NCI-H2196 (cell line): ENCODE data around the gene MOK.
"Not testable (repeated sequence)": the region's sequence is repeated elsewhere in the genome, so short reads cannot be mapped to it uniquely, and the experiment has no call there.

ENCODE experiments used
- DNase-seq: peaks from one replicate; lab custom pipeline; 2025; ENCODE audit not compliant: unreplicated experiment; lab: John Stamatoyannopoulos, UW

Gene MOK

DNA sequence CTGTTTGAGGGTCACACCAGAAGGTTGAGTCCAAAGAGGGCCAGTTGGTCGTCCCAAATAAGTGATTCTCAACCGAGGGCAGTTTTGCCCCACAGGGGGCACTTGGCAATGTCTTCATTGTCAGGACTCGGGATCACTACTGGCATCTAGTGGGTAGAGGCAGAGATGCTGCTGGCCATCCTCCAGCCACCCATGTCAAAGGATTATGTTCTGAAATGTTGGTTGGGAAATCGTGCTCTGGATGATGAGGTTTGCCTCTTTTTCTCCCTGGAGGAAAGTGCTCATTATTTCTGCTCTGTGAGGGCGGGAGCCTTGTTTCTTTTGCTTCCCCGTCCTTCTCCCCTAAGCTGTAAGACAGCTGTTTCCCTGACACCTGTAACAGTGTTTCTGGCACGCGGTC lies 18.1 kb upstream of the MOK start:
- peak; percentile 41 for DNase-seq

DNA sequence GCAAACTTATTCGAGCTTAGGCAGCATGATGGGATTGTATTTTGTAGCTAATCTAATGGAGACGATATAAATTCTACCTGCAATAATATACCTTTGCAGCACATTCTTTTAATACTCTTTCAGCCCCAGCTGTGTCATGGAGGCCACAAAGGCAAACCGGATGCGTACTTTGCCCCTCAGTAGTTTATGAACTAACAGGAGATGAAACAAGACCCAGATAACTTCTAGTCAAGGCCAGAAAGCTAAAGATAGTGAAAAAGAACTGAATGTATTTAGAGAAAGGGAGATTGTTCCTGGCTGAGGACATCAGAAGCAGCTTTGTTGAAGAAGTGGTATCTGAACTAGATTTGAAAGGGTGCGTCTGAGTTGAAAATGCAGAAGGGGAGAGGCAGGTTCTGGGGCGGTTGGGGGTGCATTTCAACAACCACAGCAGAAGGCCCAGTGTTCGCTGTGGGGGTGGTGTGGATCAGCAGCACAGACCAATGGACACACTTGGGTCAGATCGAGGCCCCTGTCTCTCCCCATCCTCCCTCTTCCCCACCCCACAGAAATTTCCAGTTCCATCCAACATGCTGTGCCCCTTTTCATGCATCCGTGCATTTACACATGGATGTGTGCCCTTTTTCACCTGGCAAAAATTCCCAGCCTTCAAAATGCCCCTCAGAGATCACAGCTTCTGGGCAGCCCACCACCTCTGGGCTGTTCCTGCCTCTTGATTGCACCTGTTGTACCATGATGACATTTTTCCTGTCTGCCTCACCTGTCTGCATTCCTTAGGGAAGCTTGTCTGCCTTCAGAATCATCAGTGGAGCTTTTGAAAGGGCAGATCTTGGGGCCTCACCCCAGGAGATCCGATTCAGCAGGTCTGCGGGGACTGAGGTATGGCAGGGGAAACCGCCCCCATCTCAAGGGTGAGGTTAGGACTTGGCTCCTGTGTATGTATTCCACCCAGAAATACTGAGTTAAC lies 16.8 kb upstream of the MOK start:
- DNase-seq = no peak

DNA sequence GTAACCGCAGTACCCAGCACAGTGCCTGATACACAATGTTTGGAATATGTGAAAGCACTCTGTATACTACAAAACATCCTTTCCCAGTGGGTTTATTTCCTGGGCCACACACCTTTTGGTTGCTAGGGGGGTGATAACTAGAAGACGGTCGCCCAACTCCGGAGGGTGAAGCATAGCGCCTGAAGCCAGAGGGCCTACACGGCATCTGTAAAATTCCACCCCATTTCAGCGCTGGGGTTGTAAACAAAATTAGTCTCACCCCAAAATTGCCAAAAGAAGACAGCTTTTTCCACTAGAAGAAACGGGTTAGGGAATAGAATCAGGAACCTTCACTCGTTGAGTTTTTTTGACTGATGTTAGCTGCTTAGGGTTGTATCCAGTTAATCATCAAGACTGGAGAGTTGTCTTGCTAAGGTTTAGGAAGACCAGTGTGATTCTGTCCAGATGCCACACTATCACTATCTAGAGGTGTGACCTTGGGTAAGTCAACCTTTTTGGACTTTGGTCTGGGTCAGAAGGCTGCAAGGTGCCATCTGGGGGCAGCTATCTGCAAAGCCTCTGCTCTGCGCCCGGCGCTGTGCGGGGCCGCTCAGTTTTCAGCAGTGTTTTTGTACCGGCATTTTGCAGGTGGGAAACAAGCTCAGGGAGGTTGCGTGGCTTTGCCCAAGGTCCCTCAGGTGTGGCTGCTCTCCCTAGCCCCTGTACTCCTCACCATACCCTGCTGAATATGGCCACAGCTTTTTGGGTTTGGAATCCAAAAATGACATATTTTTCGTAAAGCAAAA lies 15.9 kb upstream of the MOK start:
- DNase-seq = no peak

DNA sequence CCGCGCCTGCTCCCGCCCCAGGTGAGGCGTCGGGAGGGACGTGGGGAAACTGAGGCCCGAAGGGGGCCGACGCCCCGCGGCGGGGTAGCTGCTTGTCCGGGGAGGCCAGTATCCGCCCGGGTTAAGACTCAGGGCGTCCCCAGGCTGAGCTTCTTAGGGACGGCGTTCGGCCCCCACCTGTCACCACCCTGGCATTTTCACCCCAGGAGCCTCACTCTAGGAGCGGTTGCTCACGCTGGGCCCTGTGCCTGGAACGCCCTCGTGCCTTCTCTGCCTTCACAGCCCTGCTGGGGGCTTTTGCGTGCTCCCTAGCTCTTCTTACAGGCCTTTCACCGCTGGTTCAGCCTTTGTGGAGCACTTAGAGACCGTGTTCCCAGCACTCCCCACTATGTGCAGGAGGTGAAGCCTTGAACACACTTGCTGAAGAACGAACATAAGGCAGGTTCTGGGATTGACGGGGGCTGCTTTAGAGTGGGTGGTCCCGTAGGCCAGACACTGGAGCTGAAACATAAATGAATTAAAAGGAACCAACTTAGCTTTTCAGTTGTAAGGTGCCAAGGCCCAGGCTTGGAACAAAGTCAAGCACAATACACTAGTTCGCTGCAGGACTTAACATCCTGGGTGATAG lies 15.2 kb upstream of the MOK start:
- DNase-seq = no peak

DNA sequence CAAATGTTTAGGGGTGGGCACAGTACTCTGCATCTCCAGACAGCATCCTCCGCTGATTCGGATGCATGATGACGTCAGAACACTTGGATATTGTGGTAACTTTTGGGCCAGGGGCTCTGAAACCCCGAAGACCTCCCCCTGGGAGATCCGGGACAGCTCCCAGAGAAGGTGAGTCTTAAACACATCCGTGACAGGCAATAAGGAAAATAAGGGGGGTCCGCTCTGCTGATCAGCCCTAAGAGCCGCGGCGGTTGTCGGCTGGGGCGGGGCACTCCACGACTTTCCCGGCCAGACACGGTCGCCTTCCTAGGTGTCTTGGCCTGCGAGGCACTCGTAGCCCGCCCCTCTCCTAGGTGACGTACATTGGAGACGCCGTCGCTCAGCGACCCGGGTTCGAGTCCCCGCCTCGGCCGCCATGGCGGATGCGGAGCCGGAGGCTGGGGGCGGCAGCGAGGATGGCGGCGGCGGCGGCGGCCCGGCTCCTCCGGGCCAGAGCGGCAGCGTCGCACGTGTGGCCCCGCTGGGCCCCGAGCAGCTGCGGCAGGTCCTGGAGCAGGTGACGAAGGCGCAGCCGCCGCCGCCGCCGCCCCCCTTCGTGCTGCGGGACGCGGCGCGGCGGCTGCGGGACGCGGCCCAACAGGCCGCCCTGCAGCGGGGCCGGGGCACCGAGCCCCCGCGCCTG lies 14.5 kb upstream of the MOK start, which contains the start of gene ZNF839:
ZNF839 (plus strand) TSS at position 396 of the 682 bp plus-strand sequence; CDS start at position 416, 20 bp downstream.
- DNase-seq = peak; percentile 66

DNA sequence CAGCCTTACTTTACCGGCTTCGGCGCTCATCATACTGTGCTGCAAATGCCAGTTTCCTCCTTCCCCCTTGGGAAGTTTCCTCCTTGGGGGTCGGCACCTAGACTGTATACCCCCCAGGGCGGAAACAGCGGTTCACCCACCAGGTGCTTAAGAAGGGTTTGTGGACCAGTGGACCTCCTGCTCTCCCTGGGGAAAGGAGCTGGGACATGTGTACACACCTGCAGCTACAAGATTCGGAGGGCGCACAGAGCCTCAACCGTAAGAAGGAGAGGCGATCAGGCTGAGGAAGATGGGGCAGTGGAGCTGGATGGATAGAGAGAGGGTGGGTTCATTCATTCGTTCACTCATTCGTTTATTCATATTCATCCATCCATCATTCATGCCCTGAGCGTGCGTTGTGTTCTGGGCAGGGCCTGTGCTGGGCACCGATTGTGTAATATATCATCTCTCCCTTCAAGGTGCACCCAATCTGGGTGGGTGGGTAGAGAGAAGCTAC lies 13.9 kb upstream of the MOK start:
- no peak for DNase-seq

DNA sequence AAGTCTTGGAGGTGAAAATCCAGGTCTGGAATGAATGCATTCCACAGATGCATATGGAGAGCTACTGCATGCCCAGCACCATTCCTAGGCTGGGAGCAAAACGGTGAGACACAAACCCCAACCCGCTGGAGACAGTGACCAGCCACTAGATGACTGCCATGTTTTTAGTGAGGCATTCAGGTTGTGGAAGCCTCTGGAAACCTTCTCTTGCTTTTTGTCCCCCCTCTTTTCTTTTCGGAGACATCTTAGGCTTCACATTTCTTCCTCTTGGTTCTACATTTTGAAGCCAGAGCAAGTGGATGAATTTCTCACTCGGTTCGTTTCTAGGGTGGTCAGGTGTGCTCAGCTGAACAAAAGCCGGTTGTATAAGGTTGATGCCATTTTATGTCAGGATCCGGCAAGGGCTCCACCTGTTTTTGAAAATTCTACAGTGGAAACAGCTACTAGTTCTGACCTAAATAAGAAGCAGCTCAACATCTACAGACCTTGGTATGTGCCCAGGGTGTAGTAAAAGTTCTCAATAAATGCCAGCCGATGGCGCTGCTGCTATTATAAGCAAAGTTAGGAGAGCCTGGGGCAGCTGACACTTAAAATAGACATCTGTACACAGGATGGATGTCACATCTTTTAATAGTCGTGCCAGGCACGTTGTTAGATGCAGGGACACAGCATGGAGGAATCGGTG lies 12.7 kb upstream of the MOK start:
- peak; percentile 11 for DNase-seq

DNA sequence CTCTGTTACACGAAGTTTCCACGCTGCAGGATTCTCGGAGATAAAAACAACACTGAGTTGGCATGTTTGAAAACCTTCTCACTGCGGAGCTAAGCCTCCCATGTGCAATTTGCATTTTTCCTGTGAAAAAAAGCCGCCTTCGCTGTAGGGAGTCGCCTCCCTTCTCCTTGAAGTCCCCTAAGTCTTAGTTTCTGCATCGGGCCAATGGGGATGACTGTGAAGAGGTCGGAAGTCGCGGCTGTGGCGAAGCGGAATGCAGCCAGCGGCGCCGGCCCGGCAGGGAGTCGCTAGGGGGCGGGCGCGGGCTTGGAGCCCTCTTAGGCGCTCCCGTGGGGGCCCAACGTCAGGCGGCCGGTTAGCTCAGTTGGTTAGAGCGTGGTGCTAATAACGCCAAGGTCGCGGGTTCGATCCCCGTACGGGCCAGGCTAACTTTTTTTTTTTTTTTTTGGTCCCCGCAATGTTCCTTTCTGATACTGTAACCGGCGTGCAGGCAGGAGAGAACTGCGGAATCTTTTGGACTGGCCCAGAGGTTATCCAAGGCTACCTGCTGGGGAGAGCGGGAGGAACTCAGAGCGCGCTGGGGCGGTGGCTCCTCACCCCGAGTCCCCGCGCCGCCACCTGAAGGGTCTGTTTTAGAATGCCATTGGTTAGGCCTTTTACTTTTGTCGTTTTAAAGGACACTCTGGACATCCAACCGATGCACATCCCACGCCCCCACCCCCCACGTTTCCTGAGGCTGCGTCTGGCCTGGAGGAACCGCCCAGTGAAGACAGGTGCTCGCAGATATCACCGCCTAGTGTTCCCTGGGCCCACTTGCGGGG lies 12.0 kb upstream of the MOK start:
- peak; percentile 65 for DNase-seq

DNA sequence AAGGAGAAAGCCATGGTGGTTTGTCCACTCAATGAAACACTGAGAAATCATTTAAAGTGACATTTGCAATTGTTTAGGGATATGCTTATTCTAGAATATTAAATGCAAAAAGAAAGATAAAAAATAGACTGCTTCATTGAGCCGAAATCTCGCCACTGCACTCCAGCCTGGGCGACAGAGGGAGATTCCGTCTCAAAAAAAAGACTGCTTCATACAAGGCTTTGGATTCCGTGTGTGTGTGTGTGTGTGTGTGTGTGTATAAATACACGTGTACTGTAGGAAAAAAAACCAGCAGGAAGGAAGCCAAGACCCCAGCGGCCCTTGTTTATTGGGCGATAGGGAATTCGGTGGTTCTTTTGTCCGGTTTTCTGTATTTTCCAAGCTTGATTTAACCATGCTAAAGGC lies 11.4 kb upstream of the MOK start:
- DNase-seq = peak; percentile 0

DNA sequence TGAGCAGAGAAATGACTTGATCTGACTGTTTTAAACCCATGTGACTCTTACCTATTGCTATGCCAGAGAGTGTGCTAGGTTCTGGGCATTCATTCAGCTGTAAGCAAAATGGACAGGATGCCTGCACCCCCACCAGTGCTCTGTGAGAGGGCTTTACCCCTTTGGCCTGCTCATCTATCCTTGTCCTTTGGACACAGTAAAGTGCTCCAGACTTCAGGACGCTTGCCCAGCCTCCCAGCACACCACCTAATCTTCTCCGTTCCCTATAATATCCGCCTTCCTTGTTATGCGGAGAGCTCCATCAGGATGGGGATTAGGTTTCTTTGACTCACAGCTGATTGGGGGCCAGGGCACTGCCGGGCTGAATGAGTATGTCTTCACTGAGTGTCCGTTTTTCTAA lies 10.2 kb upstream of the MOK start:
- DNase-seq = no peak

DNA sequence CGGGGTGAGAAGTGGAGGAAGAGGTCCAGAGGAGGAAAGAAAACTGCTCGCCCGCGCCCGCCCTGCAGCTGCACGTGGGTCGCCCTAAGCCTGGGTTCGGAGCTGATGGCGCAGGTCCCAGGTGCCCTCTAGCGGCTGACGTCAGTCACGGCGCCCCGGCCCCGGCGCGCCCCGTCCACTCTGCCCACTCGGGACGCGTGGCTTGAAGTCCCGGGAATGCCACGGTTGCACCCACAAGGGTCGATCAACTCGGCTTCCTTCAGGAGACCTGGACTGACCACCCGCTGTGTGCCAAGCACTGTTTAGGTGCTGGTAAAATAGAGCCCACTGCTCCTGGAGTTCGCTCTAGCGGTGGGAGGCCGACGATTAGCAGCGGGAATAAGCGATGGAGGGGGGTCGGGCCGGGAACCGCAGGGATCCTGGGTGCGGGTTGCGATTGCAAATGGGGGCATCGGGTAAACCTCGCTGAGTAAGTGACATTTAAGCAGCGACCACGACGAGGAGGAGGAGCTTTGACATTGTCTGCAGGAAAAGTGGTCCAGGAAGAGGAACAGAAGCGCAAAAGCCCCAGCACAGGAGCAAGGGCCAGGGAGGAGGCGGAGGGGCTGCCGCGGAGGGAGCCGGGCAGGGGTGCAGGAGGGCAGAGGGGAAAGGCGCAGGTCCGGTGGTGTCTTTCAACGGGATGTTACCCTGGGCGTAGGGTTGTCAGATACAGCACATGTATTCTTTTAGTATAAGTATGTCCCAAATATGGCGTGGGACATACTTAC lies 9.5 kb upstream of the MOK start:
- DNase-seq = peak; percentile 44

DNA sequence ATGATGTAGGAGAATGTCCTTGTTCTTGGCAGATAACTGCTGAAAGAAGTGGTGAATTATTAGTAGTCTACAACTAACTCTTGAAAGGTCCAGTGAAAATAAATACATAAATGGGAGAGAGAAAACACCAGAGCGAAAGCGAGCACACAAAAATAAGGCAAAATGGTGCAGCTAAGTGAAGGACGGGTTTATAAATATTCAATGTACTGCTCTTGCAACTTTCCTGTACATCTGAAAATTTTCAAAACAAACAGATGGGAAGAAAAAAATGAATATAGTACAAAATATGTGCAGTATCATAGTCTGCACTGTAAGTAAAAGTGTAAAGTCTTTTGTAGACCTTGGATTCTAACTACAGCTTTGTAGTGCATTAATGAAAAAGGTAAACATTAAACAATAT lies 1.3 kb downstream of the MOK start:
- DNase-seq = no peak

DNA sequence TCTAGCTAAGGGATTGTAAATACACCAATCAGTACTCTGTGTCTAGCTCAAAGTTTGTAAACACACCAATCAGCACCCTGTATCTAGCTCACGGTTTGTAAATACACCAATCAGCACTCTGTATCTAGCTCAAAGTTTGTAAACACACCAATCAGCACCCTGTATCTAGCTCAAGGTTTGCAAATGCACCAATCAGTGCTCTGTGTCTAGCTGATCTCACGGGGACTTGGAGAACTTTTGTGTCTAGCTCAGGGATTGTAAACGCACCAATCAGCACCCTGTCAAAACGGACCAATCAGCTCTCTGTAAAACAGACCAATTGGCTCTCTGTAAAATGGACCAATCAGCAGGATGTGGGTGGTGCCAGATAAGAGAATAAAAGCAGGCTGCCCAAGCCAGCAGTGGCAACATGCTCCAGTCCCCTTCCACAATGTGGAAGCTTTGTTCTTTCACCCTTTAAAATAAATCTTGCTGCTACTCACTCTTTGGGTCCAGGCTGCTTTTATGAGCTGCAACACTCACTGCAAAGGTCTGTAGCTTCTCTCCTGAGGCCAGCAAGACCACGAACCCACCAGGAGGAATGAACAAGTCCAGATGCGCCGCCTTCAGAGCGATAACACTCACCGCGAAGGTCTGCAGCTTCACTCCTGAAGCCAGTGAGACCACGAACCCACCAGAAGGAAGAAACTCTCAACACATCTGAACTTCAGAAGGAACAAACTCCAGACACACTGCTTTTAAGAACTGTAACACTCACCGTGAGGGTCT lies 6.5 kb downstream of the MOK start:
- not testable (repeated sequence) for DNase-seq

DNA sequence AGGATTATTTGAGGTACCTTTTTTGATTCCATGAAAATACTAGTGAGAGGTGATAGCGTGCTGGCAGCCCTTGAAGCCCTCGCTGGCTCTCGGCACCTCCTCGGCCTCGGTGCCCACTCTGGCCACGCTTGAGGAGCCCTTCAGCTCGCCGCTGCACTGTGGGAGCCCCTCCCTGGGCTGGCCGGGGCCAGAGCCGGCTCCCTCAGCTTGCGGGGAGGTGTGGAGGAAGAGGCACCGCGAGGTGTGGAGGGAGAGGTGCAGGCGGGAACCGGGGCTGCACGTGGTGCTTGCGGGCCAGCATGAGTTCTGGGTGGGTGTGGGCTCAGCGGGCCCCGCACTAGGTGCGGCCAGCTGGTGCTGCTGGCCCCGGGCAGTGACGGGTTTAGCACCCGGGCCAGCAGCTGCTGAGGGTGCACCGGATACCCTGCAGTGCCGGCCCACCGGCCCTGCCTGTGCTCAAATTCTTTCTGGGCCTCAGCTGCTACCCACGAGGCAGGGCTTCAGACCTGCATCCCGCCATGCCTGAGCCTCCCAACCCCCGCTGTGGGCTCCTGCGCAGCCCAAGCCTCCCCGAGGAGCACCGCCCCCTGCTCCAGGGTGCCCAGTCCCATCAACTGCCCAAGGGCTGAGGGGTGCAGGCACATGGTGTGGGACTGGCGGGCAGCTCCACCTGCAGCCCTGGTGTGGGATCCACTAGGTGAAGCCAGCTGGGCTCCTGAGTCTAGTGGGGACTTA lies 7.4 kb downstream of the MOK start:
- DNase-seq = no peak

DNA sequence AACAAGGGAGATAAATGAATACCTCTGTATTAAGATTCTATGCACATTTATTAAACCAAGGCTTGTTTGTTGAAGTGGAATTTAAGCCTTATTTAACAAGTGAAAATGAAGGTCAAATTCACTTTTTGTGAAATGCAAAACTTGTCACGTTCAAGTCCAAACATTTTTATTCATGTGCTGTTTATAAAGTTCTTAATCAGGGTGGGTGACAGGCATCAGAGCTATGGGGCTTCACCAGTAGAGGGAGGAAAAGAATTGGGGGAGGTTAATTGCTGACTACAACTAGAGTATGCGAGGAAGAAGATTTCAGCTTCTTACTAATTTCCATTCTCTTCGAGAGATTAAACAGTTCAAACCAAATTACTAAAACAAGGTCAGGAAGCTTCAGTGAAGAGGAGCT lies 9.7 kb downstream of the MOK start:
- no peak for DNase-seq

DNA sequence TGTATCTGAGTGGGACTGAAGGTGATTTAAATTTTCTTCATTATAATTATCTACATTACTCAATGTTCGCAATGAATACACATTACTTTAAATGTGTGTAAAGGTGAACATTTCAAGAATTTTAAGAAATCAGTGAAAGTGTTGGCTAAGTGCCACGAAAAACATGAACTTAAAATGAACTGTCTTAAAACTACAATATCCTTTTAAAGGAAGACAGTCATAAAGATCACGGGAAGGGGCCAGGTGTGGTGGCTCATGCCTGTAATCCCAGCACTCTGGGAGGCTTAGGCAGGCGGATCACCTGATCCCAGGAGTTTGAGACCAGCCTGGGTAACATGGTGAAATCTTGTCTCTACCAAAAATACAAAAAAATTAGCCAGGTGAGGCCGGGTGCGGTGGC lies 11.2 kb downstream of the MOK start:
- DNase-seq = no peak

DNA sequence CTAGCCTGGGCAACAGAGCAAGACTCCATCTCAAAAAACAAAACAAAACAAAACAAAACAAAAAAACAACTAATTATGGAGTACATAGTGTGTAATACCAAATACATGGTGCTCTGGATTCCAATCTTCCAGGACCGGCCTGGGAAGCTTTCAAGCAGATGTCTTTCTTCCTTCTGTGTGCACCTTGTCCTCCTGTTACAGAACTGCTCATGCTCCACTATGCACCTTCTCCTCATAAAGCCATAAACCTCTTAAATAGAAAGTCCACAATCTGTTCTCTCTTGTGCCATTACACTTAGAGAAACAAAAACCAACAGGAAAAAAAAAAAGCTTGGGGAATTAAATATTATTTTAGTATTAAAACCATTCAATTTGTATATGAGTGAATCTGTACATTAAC lies 12.5 kb downstream of the MOK start:
- DNase-seq = no peak
